Measurements from ENCODE around the gene DBF4. TPM values are rescaled to one million over a fixed set of nuclear protein-coding genes. Genes with fewer than 3 reads are reported as not detected.

DBF4 gene
- total RNA-seq, 1 experiment from 2014 or later: 37.5 TPM

DNA sequence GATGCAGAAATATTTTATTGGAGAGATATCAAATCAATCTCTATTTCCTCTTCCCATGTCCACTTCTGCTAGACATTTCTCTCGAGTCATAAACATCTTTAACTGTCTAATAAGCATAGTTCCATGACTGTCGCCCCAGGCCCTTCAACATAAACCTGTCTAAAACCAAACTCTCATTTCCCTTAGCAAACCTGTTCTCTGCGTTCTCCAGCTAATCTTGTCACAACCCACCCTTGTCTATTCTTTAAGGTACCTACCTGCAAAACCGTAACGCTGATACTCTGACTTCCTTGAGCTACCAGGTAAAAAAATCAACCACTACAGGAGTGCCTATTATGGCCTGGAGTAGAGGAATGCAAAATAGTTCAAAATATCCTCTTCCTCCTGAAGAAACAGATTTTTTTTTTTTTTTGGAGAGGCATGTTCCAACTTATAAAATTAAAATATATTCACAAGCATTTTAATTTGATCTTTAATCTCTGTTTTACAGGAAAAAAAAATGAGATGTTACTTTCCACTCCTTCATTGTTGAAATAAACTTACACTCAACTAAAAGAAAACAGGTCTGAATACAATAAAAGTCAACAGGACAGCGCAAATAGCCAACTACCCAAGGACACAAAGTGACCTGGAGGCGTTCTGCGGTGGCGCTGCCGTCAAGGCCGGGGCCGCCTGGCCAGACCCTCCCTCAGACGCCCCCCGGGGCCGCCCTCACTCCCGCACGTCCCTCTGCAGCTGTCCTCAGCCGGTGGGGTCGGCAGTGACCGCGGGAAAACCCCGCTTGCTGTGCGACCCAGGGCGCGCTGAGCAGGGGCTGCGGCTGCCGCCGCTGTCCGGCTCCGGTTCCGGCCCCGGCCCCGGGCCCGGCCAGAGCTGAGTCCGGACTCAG is 898 bp upstream of the DBF4 start:
- CTCF ChIA-PET: no interaction called here
- Histone ChIP-seq H3K27ac (ENCODE audit: low read length) (peak overlapping the region; percentile 83), H3K9ac (ENCODE audit: low read length) (peak overlapping the region; percentile 79), H3K79me2 (ENCODE audit: low read length) (peaks cover 87% of the 10 kb centered on the region), H3K9me3 (ENCODE audit: low read length) (no peaks in the 10 kb centered on the region), H3F3A (ENCODE audit: low read length, unreplicated experiment) (no peaks in the 10 kb centered on the region), H3K4me1 (ENCODE audit: insufficient read depth, low read length) (peaks cover 23% of the 10 kb centered on the region), H2AFZ (ENCODE audit: low read length) (peak overlapping the region; percentile 90), H3K9me2 (replicated peaks; ENCODE audit: low read length) (no peaks in the 10 kb centered on the region), H4K20me1 (ENCODE audit: low read length) (peaks cover 14% of the 10 kb centered on the region), H3K4me3 (ENCODE audit: low read length) (peak overlapping the region; percentile 91), H3K27me3 (ENCODE audit: low read length) (no peaks in the 10 kb centered on the region), H3K36me3 (ENCODE audit: low read depth, low read length) (peaks cover 20% of the 10 kb centered on the region), H3K4me2 (ENCODE audit: low read length) (peak overlapping the region; percentile 86)
- intact Hi-C loops (cut with micrococcal nuclease): loop anchor here (10.0 kb wide), 1 partner anchor 661 kb away; the partner anchor contains the start of gene TMEM243
- TF ChIP-seq EZH2 (IDR thresholded peaks at IDR 0.05; ENCODE audit: low read length, unreplicated experiment) (no peak), EZH2phosphoT487 (IDR thresholded peaks at IDR 0.05; ENCODE audit: borderline replicate concordance, low read length) (no peak)
- TF ChIP-seq, protein P1, sequence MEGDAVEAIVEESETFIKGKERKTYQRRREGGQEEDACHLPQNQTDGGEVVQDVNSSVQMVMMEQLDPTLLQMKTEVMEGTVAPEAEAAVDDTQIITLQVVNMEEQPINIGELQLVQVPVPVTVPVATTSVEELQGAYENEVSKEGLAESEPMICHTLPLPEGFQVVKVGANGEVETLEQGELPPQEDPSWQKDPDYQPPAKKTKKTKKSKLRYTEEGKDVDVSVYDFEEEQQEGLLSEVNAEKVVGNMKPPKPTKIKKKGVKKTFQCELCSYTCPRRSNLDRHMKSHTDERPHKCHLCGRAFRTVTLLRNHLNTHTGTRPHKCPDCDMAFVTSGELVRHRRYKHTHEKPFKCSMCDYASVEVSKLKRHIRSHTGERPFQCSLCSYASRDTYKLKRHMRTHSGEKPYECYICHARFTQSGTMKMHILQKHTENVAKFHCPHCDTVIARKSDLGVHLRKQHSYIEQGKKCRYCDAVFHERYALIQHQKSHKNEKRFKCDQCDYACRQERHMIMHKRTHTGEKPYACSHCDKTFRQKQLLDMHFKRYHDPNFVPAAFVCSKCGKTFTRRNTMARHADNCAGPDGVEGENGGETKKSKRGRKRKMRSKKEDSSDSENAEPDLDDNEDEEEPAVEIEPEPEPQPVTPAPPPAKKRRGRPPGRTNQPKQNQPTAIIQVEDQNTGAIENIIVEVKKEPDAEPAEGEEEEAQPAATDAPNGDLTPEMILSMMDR (conservative IDR thresholded peaks at IDR 0.05; ENCODE audit: low read depth, low read length): no peak
- peak; percentile 11 for ATAC-seq
- peak; percentile 9 for DNase-seq
- BruUV-seq (replicated peaks): TSS peak; percentile 57
- POLR2A ChIA-PET (ENCODE audit: unreplicated experiment): no interaction called here

DNA sequence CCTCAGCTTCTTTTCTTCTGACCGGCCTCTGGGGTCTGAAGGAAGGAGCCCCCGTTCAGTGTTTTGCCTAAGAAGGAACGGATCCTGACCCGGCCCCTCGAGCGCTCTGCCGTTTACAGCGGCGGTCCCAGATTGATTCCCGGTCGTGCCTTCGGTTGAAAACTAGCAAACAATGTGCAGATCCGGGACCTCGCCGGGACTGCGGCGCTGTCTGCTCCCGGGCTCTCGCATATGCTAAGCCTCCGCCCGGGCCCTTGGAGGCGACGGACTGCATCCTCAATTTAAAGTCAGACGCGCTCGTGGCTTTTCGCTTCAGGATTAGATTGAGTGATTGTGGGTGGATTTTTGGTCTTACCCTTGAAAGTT is 559 bp downstream of the DBF4 start:
- Histone ChIP-seq H3K27me3 (ENCODE audit: low read length) (no peaks in the 10 kb centered on the region), H3K4me3 (ENCODE audit: low read length) (peak overlapping the region; percentile 91), H4K20me1 (ENCODE audit: low read length) (peaks cover 17% of the 10 kb centered on the region), H3F3A (ENCODE audit: low read length, unreplicated experiment) (no peaks in the 10 kb centered on the region), H3K4me1 (ENCODE audit: insufficient read depth, low read length) (peaks cover 23% of the 10 kb centered on the region), H3K9me3 (ENCODE audit: low read length) (no peaks in the 10 kb centered on the region), H2AFZ (ENCODE audit: low read length) (peak overlapping the region; percentile 94), H3K79me2 (ENCODE audit: low read length) (peaks cover 92% of the 10 kb centered on the region), H3K27ac (ENCODE audit: low read length) (peak overlapping the region; percentile 83), H3K9ac (ENCODE audit: low read length) (peak overlapping the region; percentile 94), H3K36me3 (ENCODE audit: low read depth, low read length) (peaks cover 17% of the 10 kb centered on the region), H3K4me2 (ENCODE audit: low read length) (peak overlapping the region; percentile 87), H3K9me2 (replicated peaks; ENCODE audit: low read length) (no peaks in the 10 kb centered on the region)
- no peak for TF ChIP-seq EZH2phosphoT487 (IDR thresholded peaks at IDR 0.05; ENCODE audit: borderline replicate concordance, low read length)
- no peak for TF ChIP-seq EZH2 (IDR thresholded peaks at IDR 0.05; ENCODE audit: low read length, unreplicated experiment)
- TF ChIP-seq, protein P1 (conservative IDR thresholded peaks at IDR 0.05; ENCODE audit: low read depth, low read length): no peak
- ChIA-PET CTCF (no interaction called here), POLR2A (ENCODE audit: unreplicated experiment) (no interaction called here)
- ATAC-seq: peak; percentile 48
- peak; percentile 41 for DNase-seq
- intact Hi-C loops (cut with micrococcal nuclease): loop anchor here (10.0 kb wide), 1 partner anchor 662 kb away; the partner anchor contains the start of gene TMEM243
- TSS peak; percentile 59 for BruUV-seq (replicated peaks)

Data from PC-3 (cell line).